GM23338 (cell line): ENCODE results near the gene C16orf90. TPM values are rescaled to one million over a fixed set of nuclear protein-coding genes. Genes with fewer than 3 reads are reported as not detected.

Source experiments
- ATAC-seq: fragments of 200-7000 bp; cut with Tn5 transposase; 3 replicates; pipeline ENCODE4 v1.9.1; 2020
- DNase-seq: peaks from one replicate; pipeline ENCODE4 v3.0.0-alpha.2; 2015; ENCODE audit warnings: low spot score
- H2AFZ ChIP-seq: fragments of 200-600 bp; sonication (generic); 2 replicates; pipeline ENCODE4 v1.8.0; 2016; ENCODE audit warnings: antibody characterized with exemption, mild to moderate bottlenecking, moderate library complexity
- H3F3A ChIP-seq: fragments of 200-600 bp; sonication (generic); replicated peaks from 2 replicates; pipeline ENCODE4 v1.8.0; 2017; ENCODE audit warnings: antibody characterized with exemption, mixed run types, low read depth
- H3K27ac ChIP-seq: fragments of 200-600 bp; sonication (generic); 2 replicates; pipeline ENCODE4 v1.6.1; 2016; ENCODE audit warnings: low read depth
- H3K27me3 ChIP-seq: fragments of 200-600 bp; sonication (generic); 2 replicates; pipeline ENCODE4 v1.8.0; 2016; ENCODE audit warnings: mild to moderate bottlenecking, mixed run types, moderate library complexity; ENCODE audit not compliant: insufficient read depth
- H3K36me3 ChIP-seq: fragments of 200-600 bp; sonication (generic); 2 replicates; pipeline ENCODE4 v1.8.0; 2016; ENCODE audit warnings: mild to moderate bottlenecking; ENCODE audit not compliant: insufficient read depth
- H3K4me1 ChIP-seq: fragments of 200-600 bp; sonication (generic); 2 replicates; pipeline ENCODE4 v1.8.0; 2016; ENCODE audit warnings: mild to moderate bottlenecking, moderate library complexity; ENCODE audit not compliant: insufficient read depth
- H3K4me2 ChIP-seq: fragments of 200-600 bp; sonication (generic); 2 replicates; pipeline ENCODE4 v1.7.1; 2017; ENCODE audit warnings: mixed run types
- H3K4me3 ChIP-seq: fragments of 200-600 bp; sonication (generic); 2 replicates; pipeline ENCODE4 v1.6.1; 2016; ENCODE audit warnings: mixed run types
- H3K79me2 ChIP-seq: fragments of 200-600 bp; sonication (generic); replicated peaks from 2 replicates; pipeline ENCODE4 v1.8.0; 2017; ENCODE audit warnings: mild to moderate bottlenecking; ENCODE audit not compliant: insufficient read depth
- H3K9me2 ChIP-seq: fragments of 200-600 bp; sonication (generic); 2 replicates; pipeline ENCODE4 v1.8.0; 2017; ENCODE audit not compliant: insufficient read depth
- H4K20me1 ChIP-seq: fragments of 200-600 bp; sonication (generic); replicated peaks from 2 replicates; pipeline ENCODE4 v1.8.0; 2017; ENCODE audit warnings: mild to moderate bottlenecking; ENCODE audit not compliant: insufficient read depth
- H3K27ac Mint-ChIP-seq: 2 replicates; pipeline ENCODE4 v1.8.0; 2020; ENCODE audit warnings: inconsistent platforms, mild to moderate bottlenecking, moderate library complexity, mixed read lengths
- H3K27me3 Mint-ChIP-seq: 3 replicates; pipeline ENCODE4 v1.8.0; 2022; ENCODE audit warnings: low read depth, mild to moderate bottlenecking, moderate library complexity, mixed read lengths, inconsistent platforms; ENCODE audit not compliant: insufficient read depth, poor library complexity
- H3K36me3 Mint-ChIP-seq: 3 replicates; pipeline ENCODE4 v1.8.0; 2021; ENCODE audit warnings: low read depth, mild to moderate bottlenecking, inconsistent platforms, moderate library complexity, mixed read lengths
- H3K4me1 Mint-ChIP-seq: 3 replicates; pipeline ENCODE4 v1.8.0; 2020; ENCODE audit warnings: mild to moderate bottlenecking, inconsistent platforms, mixed read lengths
- H3K4me3 Mint-ChIP-seq: 3 replicates; pipeline ENCODE4 v1.8.0; 2021; ENCODE audit warnings: moderate library complexity, mild to moderate bottlenecking, inconsistent platforms, mixed read lengths
- H3K9me3 Mint-ChIP-seq: 3 replicates; pipeline ENCODE4 v1.8.0; 2020; ENCODE audit warnings: moderate library complexity, mild to moderate bottlenecking, inconsistent platforms, mixed read lengths
- CREB1 ChIP-seq: fragments of 250-450 bp; sonication (Bioruptor Pico); IDR thresholded peaks from 2 replicates; pipeline ENCODE4 v1.5.0; 2020; ENCODE audit warnings: low read depth, mild to moderate bottlenecking, moderate library complexity
- CTCF ChIP-seq, 2 experiments: fragments of 200-600 bp in 1 of 2; sonication (generic) in 1 of 2; conservative IDR thresholded peaks; 2 replicates each; pipeline versions ENCODE4 v1.5.1 to v1.6.1; 2016 to 2017; ENCODE audit warnings: antibody characterized with exemption in 2 of 2, low read depth in 2 of 2, mild to moderate bottlenecking in 2 of 2, moderate library complexity in 1 of 2
- EZH2 ChIP-seq: fragments of 200-600 bp; sonication (generic); IDR thresholded peaks from one replicate; pipeline ENCODE4 v1.8.0; 2017; ENCODE audit warnings: antibody characterized with exemption, mild to moderate bottlenecking, low read depth; ENCODE audit not compliant: unreplicated experiment
- EZH2phosphoT487 ChIP-seq: fragments of 200-600 bp; sonication (generic); IDR thresholded peaks from one replicate; pipeline ENCODE4 v1.8.1; 2018; ENCODE audit warnings: antibody characterized with exemption; ENCODE audit not compliant: unreplicated experiment
- POLR2AphosphoS5 ChIP-seq: IDR thresholded peaks from 2 replicates; pipeline ENCODE4 v1.6.1; 2016; ENCODE audit warnings: antibody characterized with exemption, low read depth
- REST ChIP-seq: IDR thresholded peaks from one replicate; pipeline ENCODE4 v1.6.1; 2018; ENCODE audit warnings: antibody characterized with exemption; ENCODE audit not compliant: unreplicated experiment
- STAT1 ChIP-seq: IDR thresholded peaks from one replicate; pipeline ENCODE4 v1.6.1; 2016; ENCODE audit warnings: antibody characterized with exemption; ENCODE audit not compliant: unreplicated experiment
- ZNF114 ChIP-seq: fragments of 250-450 bp; sonication (Bioruptor Pico); IDR thresholded peaks from 2 replicates; pipeline ENCODE4 v1.5.0; 2020; ENCODE audit warnings: mild to moderate bottlenecking, moderate library complexity
- polyA plus RNA-seq: library from polyadenylated mRNA; unstranded; fragments of >200 nt; fragmentation: Nextera tagmentation; extraction: Ambion mirVana; gene quantifications from 2 replicates; pipeline ENCODE4 v1.2.1, GENCODE V29; 2016
- total RNA-seq: library from RNA; depleted of rRNA; stranded (reverse); fragments of >200 nt; shearing (Covaris generic); gene quantifications from 2 replicates; pipeline ENCODE4 v1.2.3, GENCODE V29; 2014
- TF ChIP-seq, protein P1 (sequence below): IDR thresholded peaks from 2 replicates; pipeline ENCODE4 v1.6.1; 2016; ENCODE audit warnings: antibody characterized with exemption

Gene C16orf90
- total and polyA plus RNA-seq, 2 experiments from 2014 or later: not detected

DNA sequence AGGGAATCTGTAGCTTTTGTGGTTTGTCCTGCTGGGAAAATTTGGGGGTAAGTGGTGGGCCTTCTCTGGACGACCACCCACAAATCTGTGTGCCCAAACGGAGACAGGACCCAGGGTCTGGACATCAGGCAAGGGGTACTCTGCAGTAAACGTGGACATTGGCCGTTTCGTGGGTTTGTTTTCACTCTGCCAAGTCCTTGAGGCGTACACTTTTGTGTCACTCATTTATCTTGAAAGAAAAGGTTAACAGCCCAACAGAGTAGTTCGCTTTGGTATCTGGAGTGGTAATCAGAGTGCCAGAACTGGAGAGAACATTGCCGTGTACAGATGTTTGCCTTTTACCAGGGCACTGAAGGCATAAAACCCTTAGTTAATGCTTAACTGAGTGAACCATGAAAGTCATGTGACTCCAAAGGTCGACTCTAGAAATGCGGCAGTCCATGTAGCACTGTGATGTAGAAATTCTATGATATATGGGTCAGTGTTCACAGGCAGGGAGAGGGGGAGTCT, 36.4 kb downstream of the C16orf90 start (continued):
- no peak for TF ChIP-seq REST

GRCh38 chr16:3458278-3458851, 36.9 kb downstream of the C16orf90 start:
- peaks cover 11% of the 10 kb centered on the region for H3F3A ChIP-seq
- peaks cover 17% of the 10 kb centered on the region for H3K27me3 Mint-ChIP-seq
- ATAC-seq: peak; percentile 13
- H3K4me1 ChIP-seq: peaks cover 41% of the 10 kb centered on the region
- peak overlapping the region; percentile 93 for H3K4me3 Mint-ChIP-seq
- H3K27me3 ChIP-seq: no peaks in the 10 kb centered on the region
- peak overlapping the region; percentile 89 for H3K4me3 ChIP-seq
- H3K27ac Mint-ChIP-seq: peak overlapping the region; percentile 93
- H3K79me2 ChIP-seq: peaks cover 46% of the 10 kb centered on the region
- H3K9me2 ChIP-seq: no peaks in the 10 kb centered on the region
- peaks cover 30% of the 10 kb centered on the region for H4K20me1 ChIP-seq
- peak; percentile 79 for DNase-seq
- H3K9me3 Mint-ChIP-seq: no peaks in the 10 kb centered on the region
- H3K36me3 Mint-ChIP-seq: no peaks in the 10 kb centered on the region
- peaks cover 34% of the 10 kb centered on the region for H3K4me1 Mint-ChIP-seq
- H3K27ac ChIP-seq: peak overlapping the region; percentile 92
- H2AFZ ChIP-seq: no peak overlapping the region
- no peak for TF ChIP-seq ZNF114
- TF ChIP-seq POLR2AphosphoS5: no peak
- no peak for TF ChIP-seq STAT1
- no peak for TF ChIP-seq EZH2
- TF ChIP-seq EZH2phosphoT487: no peak
- TF ChIP-seq CTCF (conservative IDR thresholded peaks at IDR 0.05; ENCODE audit: low read depth in 2 of 2): no peak
- TF ChIP-seq CREB1 (CRISPR knock-in tag): no peak
- TF ChIP-seq, protein P1, sequence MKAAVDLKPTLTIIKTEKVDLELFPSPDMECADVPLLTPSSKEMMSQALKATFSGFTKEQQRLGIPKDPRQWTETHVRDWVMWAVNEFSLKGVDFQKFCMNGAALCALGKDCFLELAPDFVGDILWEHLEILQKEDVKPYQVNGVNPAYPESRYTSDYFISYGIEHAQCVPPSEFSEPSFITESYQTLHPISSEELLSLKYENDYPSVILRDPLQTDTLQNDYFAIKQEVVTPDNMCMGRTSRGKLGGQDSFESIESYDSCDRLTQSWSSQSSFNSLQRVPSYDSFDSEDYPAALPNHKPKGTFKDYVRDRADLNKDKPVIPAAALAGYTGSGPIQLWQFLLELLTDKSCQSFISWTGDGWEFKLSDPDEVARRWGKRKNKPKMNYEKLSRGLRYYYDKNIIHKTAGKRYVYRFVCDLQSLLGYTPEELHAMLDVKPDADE: no peak
- peak overlapping the region; percentile 83 for H3K4me2 ChIP-seq
- no peaks in the 10 kb centered on the region for H3K36me3 ChIP-seq
